HFFc6 (cell line): ENCODE data around the gene ANKRD2. TPM values are rescaled to one million over a fixed set of nuclear protein-coding genes. Genes with fewer than 3 reads are reported as not detected.

ENCODE experiments used
- DNase-seq: peaks from one replicate; pipeline ENCODE4 v3.0.0-alpha.2; 2018
- H3K27ac Mint-ChIP-seq: 2 replicates; pipeline ENCODE4 v1.8.0; 2020; ENCODE audit warnings: mild to moderate bottlenecking, mixed read lengths
- H3K27me3 Mint-ChIP-seq: 2 replicates; pipeline ENCODE4 v1.8.0; 2021; ENCODE audit warnings: mild to moderate bottlenecking, moderate library complexity, mixed read lengths; ENCODE audit not compliant: insufficient read depth
- H3K36me3 Mint-ChIP-seq: 2 replicates; pipeline ENCODE4 v1.8.0; 2021; ENCODE audit warnings: low read depth, mixed read lengths
- H3K4me1 Mint-ChIP-seq: 2 replicates; pipeline ENCODE4 v1.8.0; 2020; ENCODE audit warnings: low read depth, mixed read lengths
- H3K4me3 Mint-ChIP-seq: 2 replicates; pipeline ENCODE4 v1.8.0; 2020; ENCODE audit warnings: mild to moderate bottlenecking, moderate library complexity, mixed read lengths
- H3K9me3 Mint-ChIP-seq: 2 replicates; pipeline ENCODE4 v1.8.0; 2020; ENCODE audit warnings: mild to moderate bottlenecking, mixed read lengths
- CTCF ChIP-seq: fragments of 200-600 bp; sonication (generic); IDR thresholded peaks from 2 replicates; pipeline ENCODE4 v1.5.0; 2021; ENCODE audit warnings: antibody characterized with exemption, mild to moderate bottlenecking
- total RNA-seq, 6 experiments: library from RNA; stranded (reverse); fragmentation: NEBNext Ultra II Directional; extraction: Animal tissue kit (Norgen Biotek cat#: 25700); gene quantifications; 2 replicates in 1 of 6; 3 replicates in 5 of 6; pipeline ENCODE4 v1.2.3, GENCODE V29; 2021

ANKRD2 gene
- total RNA-seq, 6 experiments from 2014 or later = 0.31 to 7.7 (median 6.5) TPM

DNA sequence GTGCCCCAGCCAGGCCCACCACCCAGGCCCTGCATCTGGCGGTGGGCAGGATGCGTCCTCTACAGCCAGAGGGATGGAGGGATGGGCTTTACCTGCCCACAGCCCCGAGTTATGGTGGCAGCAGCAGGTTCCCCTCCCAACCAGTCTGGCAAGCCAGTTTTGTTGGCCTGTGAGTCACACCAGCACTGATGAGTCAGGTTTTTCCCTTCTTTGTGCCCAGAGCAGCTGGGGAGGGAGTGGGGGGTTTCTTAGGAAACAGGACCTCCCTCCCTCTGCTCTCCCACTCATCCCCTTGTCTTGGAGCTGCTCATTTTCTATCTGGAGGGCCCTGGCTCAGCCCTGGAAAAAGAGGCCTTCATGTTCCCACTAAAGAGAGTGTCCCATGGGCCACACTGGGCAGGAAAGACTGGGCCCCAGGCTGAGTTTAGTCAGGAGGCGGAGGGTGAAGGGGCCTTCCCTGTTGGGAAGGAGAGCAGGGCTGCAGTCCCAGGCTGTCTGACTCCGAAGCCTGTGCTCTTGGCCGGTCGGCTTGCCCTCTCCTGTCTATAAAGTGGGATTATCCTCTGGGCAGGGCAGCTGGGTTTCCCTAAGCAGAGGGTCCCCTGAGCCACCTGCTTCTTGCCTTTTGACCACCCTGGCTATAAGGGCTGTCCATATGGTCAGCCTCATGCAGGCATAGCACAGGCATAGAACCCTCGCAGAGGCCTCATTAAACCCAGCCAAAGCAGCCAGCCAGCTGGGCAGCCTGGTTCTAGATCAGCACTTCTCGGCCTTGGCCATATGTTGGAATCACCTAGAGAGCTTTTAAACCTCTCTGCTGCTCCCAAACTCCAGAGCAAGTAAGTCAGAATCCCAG lies 30.2 kb upstream of the ANKRD2 start:
- Mint-ChIP-seq H3K4me1 (peaks cover 71% of the 10 kb centered on the region), H3K27ac (peak overlapping the region; percentile 99), H3K36me3 (no peaks in the 10 kb centered on the region), H3K27me3 (no peaks in the 10 kb centered on the region), H3K9me3 (no peaks in the 10 kb centered on the region), H3K4me3 (peak overlapping the region; percentile 83)
- TF ChIP-seq CTCF = no peak
- DNase-seq = peak; percentile 80

GRCh38 chr10:97543025-97543546 lies 29.5 kb upstream of the ANKRD2 start:
- Mint-ChIP-seq H3K27me3 (no peaks in the 10 kb centered on the region), H3K9me3 (no peaks in the 10 kb centered on the region), H3K4me1 (peaks cover 75% of the 10 kb centered on the region), H3K27ac (peak overlapping the region; percentile 99), H3K36me3 (no peaks in the 10 kb centered on the region), H3K4me3 (peak overlapping the region; percentile 83)
- peak; percentile 94 for DNase-seq
- no peak for TF ChIP-seq CTCF

- H3K4me3 Mint-ChIP-seq = no peak overlapping the region
- no peak for TF ChIP-seq CTCF
- H3K4me1 Mint-ChIP-seq = peaks cover 66% of the 10 kb centered on the region
- H3K27ac Mint-ChIP-seq = no peak overlapping the region
- no peak for DNase-seq
- H3K36me3 Mint-ChIP-seq = no peaks in the 10 kb centered on the region
- no peaks in the 10 kb centered on the region for H3K9me3 Mint-ChIP-seq
- H3K27me3 Mint-ChIP-seq = no peaks in the 10 kb centered on the region
Measured at GRCh38 chr10:97546456-97547270, 25.9 kb upstream of the ANKRD2 start.

- no peak overlapping the region for H3K4me3 Mint-ChIP-seq
- no peak for DNase-seq
- no peak for TF ChIP-seq CTCF
- peaks cover 60% of the 10 kb centered on the region for H3K4me1 Mint-ChIP-seq
- H3K9me3 Mint-ChIP-seq = no peaks in the 10 kb centered on the region
- no peaks in the 10 kb centered on the region for H3K36me3 Mint-ChIP-seq
- H3K27ac Mint-ChIP-seq = no peak overlapping the region
- H3K27me3 Mint-ChIP-seq = no peaks in the 10 kb centered on the region
Measured at GRCh38 chr10:97547271-97547600, 25.3 kb upstream of the ANKRD2 start.

GRCh38 chr10:97547962-97548361 lies 24.6 kb upstream of the ANKRD2 start:
- DNase-seq = no peak
- no peaks in the 10 kb centered on the region for H3K9me3 Mint-ChIP-seq
- no peaks in the 10 kb centered on the region for H3K36me3 Mint-ChIP-seq
- peaks cover 53% of the 10 kb centered on the region for H3K4me1 Mint-ChIP-seq
- H3K27ac Mint-ChIP-seq = no peak overlapping the region
- no peak for TF ChIP-seq CTCF
- no peaks in the 10 kb centered on the region for H3K27me3 Mint-ChIP-seq
- H3K4me3 Mint-ChIP-seq = no peak overlapping the region
